ENCODE data around the gene CELF1.

GRCh38 chr11:47466201-47466600, 86.7 kb downstream of the CELF1 start:
- no peak for TF ChIP-seq POLR2A (IDR thresholded peaks at IDR 0.05; ENCODE audit: low read length)
- no peak for TF ChIP-seq GATA1 (IDR thresholded peaks at IDR 0.05; ENCODE audit: low read depth, low read length)
